ENCODE results near the gene L1CAM.

Gene L1CAM

DNA sequence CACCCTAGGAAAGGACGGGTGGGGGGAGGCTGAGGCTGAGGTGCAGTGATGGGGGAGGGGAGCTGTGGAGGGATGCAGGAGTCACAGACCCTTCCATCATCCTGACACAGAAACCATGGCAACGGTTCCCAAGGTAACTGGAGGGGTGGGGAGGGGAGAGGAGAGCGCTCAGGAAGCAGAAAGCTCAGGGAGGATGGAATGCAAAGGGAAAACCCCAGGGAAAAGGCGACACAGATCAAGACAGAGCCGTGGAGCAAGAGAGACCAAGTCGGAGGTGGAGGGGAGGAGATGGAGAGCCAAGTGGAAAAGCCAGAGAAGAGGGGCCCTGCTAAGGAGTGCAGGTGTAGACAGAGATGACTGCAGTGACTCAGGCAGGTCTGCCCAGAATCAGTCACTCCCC, 14.5 kb downstream of the L1CAM start:
- H3K4me3 ChIP-seq (replicated peaks; ENCODE audit: low read depth, low read length) = no peak overlapping the region
- DNase-seq (ENCODE audit: low read depth) = no peak
- TF ChIP-seq, protein P1, sequence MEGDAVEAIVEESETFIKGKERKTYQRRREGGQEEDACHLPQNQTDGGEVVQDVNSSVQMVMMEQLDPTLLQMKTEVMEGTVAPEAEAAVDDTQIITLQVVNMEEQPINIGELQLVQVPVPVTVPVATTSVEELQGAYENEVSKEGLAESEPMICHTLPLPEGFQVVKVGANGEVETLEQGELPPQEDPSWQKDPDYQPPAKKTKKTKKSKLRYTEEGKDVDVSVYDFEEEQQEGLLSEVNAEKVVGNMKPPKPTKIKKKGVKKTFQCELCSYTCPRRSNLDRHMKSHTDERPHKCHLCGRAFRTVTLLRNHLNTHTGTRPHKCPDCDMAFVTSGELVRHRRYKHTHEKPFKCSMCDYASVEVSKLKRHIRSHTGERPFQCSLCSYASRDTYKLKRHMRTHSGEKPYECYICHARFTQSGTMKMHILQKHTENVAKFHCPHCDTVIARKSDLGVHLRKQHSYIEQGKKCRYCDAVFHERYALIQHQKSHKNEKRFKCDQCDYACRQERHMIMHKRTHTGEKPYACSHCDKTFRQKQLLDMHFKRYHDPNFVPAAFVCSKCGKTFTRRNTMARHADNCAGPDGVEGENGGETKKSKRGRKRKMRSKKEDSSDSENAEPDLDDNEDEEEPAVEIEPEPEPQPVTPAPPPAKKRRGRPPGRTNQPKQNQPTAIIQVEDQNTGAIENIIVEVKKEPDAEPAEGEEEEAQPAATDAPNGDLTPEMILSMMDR (IDR thresholded peaks at IDR 0.05; ENCODE audit: low read length, missing control alignments) = no peak

DNA sequence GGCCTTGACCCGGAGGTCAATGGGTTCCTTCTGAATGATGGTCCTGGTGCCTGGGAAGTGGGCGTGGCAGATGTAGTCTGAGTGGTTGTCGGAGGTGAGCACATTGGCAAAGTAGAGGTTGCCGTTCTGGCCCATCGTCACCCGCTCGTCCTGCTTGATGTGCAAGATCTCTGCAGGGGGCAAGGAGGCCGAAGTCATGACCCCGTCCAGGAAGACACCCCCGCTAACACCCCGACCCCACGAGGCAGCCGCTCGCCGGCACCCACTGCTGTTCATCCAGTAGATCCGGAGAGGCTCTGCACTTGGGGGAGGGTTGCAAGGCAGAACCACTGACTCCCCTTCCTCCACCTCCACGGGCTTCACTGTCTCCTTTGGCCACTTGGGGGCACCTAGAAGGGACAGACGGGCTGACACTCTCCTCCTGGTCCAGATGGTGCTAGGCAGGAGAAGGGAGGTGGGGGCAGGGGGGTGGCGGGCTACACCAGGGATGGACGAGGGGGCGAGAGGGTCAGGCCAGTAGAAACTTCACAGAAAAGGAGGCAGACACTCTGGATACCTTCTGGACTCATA, 15.1 kb downstream of the L1CAM start:
- TF ChIP-seq, protein P1 (IDR thresholded peaks at IDR 0.05; ENCODE audit: low read length, missing control alignments) = no peak
- DNase-seq (ENCODE audit: low read depth) = no peak
- no peak overlapping the region for H3K4me3 ChIP-seq (replicated peaks; ENCODE audit: low read depth, low read length)

DNA sequence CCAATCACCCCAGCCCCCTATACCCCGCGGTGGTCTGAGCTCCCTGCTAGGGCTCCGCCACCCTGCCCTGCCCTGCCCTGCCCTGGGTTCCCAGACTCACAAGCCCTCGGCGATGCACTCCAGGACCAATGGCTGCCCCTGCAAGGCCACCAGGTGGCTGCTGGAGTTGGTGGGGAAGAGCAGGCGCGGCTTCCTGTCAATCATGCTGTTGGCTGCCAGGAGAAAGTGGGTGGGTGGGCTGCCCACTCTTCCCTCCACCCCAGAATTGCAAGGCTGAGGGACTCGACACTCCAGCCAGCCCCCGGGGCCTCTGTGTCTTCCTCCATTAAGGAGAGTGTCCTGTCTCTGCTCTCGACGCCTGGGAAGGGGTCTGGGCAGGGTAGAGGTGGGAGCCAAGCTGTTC, 15.7 kb downstream of the L1CAM start:
- no peak overlapping the region for H3K4me3 ChIP-seq (replicated peaks; ENCODE audit: low read depth, low read length)
- TF ChIP-seq, protein P1 (IDR thresholded peaks at IDR 0.05; ENCODE audit: low read length, missing control alignments) = no peak

DNA sequence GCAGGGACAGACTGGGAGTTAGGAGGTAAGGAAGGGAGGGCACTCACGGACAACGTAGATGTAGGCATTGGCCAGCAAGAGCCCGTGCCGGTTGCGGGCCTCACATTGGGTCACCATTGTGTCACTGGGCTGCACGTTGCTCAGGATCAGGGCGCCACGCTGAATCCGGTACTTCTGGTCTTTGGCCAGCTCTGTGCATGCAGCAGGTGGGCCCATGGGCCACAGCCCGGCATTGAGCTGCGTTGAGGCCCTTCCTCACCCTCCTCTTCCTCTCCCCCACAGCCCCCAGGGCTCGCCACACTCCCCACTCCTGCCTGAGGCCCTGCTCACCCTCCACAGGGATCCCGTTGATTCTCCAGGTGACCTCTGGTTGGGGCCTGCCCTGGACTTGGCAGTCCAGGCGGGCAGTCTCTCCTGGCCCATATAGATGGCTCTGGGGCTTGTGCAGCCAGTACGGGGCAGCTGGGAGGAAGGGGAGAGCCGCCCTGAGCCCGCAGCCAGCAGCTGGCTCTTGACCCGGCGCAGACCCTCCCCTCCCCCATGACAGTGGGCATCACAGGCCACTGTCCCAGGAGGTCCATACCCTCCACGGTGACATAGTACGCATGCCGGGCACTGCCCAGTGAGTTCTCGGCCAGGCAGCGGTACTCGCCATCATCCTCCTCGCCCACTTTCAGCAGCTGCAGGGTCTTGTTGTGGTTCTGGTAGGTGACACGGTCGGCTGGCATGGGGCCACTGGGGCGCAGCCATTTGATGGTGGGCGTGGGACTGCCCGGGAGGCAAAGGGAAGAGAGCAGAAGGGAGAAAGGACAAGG, 16.3 kb downstream of the L1CAM start:
- TF ChIP-seq, protein P1 (IDR thresholded peaks at IDR 0.05; ENCODE audit: low read length, missing control alignments) = no peak
- no peak for DNase-seq (ENCODE audit: low read depth)
- no peak overlapping the region for H3K4me3 ChIP-seq (replicated peaks; ENCODE audit: low read depth, low read length)

More for the DNA sequence above, 15.7 kb downstream of the L1CAM start:
- DNase-seq (ENCODE audit: low read depth) = no peak

DNA sequence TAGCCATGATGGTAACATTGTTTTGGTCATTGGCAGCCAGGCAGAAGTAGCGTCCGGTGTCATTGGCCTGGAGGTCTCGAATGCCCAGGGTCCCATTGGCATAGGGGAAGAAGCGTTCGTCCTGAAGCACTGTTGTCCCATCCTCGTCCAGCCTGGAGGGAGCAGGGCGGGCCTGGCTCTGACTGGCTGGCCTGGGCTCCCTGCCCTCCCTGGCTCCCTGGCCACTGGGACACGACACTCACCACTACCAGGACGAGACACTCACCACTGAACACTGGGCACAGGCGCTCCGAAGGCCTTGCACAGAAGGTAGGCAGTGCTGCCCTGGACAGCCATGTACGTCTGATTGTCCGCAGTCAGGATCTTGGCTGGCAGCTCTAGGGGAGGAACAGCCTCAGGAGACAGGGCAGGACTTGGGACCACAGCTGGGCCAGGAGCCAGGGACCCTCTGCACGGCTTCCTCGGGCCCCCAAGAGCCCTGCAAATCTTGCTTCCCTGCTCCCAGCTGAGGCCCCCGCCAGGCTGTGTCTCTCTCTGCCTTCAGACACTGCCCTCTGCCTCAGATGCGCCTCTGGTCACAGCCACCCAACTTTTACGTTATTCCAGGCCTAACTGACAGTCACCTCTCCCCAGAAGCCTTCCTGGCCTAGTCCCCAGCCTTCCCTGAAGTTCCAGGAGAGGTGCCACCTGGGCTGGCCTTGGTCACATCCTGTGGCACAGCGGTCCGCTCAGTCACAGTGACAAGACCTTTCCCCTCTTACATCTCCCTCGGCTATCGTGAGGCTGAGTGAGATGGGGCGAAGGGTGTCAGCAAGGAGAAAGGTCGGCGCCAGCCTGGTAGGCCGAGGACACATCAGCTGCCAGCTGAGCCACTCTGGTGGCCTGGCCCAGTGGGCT, 17.1 kb downstream of the L1CAM start:
- no peak for DNase-seq (ENCODE audit: low read depth)
- H3K4me3 ChIP-seq (replicated peaks; ENCODE audit: low read depth, low read length) = no peak overlapping the region
- TF ChIP-seq, protein P1 (IDR thresholded peaks at IDR 0.05; ENCODE audit: low read length, missing control alignments) = no peak

DNA sequence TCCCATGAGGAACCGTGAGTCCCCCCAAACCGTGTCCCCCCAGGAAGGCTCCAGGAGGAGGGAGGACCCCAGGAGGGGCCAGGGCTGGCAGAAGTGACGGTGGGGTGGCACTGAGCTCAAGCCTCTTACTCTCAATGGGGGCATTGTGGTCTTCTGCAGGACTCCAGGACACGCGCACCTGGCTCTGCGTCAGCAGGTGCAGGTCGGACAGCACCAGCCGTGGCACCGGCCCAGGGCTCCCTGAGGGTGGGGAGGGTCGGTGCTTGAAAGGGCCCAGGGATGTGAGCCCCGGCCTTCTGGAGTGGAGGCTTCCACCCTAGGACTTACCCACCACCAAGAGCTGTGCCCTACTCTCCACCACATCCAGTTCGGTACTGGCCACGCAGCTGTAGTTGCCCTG, 18.3 kb downstream of the L1CAM start:
- no peak for DNase-seq (ENCODE audit: low read depth)
- TF ChIP-seq, protein P1 (IDR thresholded peaks at IDR 0.05; ENCODE audit: low read length, missing control alignments) = no peak
- H3K4me3 ChIP-seq (replicated peaks; ENCODE audit: low read depth, low read length) = no peak overlapping the region
